HEK293 (cell line): ENCODE measurements around the gene FRY.
A peak's percentile ranks its signal among the peaks of the same experiment; 100 is the strongest.

ENCODE experiments used
- ATF2 ChIP-seq: fragments of 450-650 bp; formaldehyde crosslinking; IDR thresholded peaks from 2 replicates; pipeline ENCODE4 v1.5.1; 2016; ENCODE audit warnings: missing biosample characterization, missing genetic modification characterization, low read depth
- EGR2 ChIP-seq: fragments of 450-650 bp; formaldehyde crosslinking; IDR thresholded peaks from 2 replicates; pipeline ENCODE4 v1.5.1; 2016; ENCODE audit warnings: low read depth, missing biosample characterization, missing genetic modification characterization
- GLIS1 ChIP-seq: fragments of 450-650 bp; formaldehyde crosslinking; IDR thresholded peaks from 2 replicates; pipeline ENCODE4 v1.5.1; 2016; ENCODE audit warnings: missing biosample characterization, missing genetic modification characterization
- KLF10 ChIP-seq: fragments of 450-650 bp; IDR thresholded peaks from 2 replicates; pipeline ENCODE4 v1.5.1; 2018; ENCODE audit warnings: missing biosample characterization, mild to moderate bottlenecking, missing genetic modification characterization
- KLF8 ChIP-seq: fragments of 450-650 bp; formaldehyde crosslinking; IDR thresholded peaks from 2 replicates; pipeline ENCODE4 v1.5.1; 2016; ENCODE audit warnings: missing biosample characterization, missing genetic modification characterization
- PBX3 ChIP-seq: sonication (generic); formaldehyde crosslinking; IDR thresholded peaks from 2 replicates; pipeline ENCODE4 v1.8.1; 2022; ENCODE audit warnings: mild to moderate bottlenecking, moderate library complexity, missing genetic modification reagents
- PRDM6 ChIP-seq: fragments of 450-650 bp; formaldehyde crosslinking; IDR thresholded peaks from 2 replicates; pipeline ENCODE4 v1.5.1; 2017; ENCODE audit warnings: missing biosample characterization, missing genetic modification characterization
- REPIN1 ChIP-seq: fragments of 450-650 bp; formaldehyde crosslinking; IDR thresholded peaks from 2 replicates; pipeline ENCODE4 v1.5.1; 2017; ENCODE audit warnings: missing biosample characterization, missing genetic modification characterization, low read depth
- WT1 ChIP-seq: fragments of 450-650 bp; formaldehyde crosslinking; IDR thresholded peaks from 2 replicates; pipeline ENCODE4 v1.5.1; 2016; ENCODE audit warnings: missing biosample characterization, missing genetic modification characterization
- ZEB2 ChIP-seq: fragments of 450-650 bp; formaldehyde crosslinking; IDR thresholded peaks from 2 replicates; pipeline ENCODE4 v1.5.1; 2016; ENCODE audit warnings: missing biosample characterization, missing genetic modification characterization
- ZFHX2 ChIP-seq: fragments of 450-650 bp; formaldehyde crosslinking; conservative IDR thresholded peaks from 2 replicates; pipeline ENCODE4 v1.5.1; 2016; ENCODE audit warnings: missing biosample characterization, missing genetic modification characterization
- ZFP41 ChIP-seq: fragments of 450-650 bp; formaldehyde crosslinking; IDR thresholded peaks from 2 replicates; pipeline ENCODE4 v1.5.1; 2016; ENCODE audit warnings: missing biosample characterization, missing genetic modification characterization, borderline replicate concordance
- ZFP69B ChIP-seq: fragments of 450-650 bp; formaldehyde crosslinking; IDR thresholded peaks from 2 replicates; pipeline ENCODE4 v1.5.1; 2016; ENCODE audit warnings: missing biosample characterization, missing genetic modification characterization
- ZNF10 ChIP-seq: fragments of 450-650 bp; formaldehyde crosslinking; IDR thresholded peaks from 2 replicates; pipeline ENCODE4 v1.5.1; 2017; ENCODE audit warnings: missing biosample characterization, missing genetic modification characterization
- ZNF146 ChIP-seq: fragments of 450-650 bp; formaldehyde crosslinking; IDR thresholded peaks from 2 replicates; pipeline ENCODE4 v1.5.1; 2016; ENCODE audit warnings: missing biosample characterization, missing genetic modification characterization
- ZNF2 ChIP-seq: fragments of 450-650 bp; formaldehyde crosslinking; IDR thresholded peaks from 2 replicates; pipeline ENCODE4 v1.5.1; 2016; ENCODE audit warnings: missing biosample characterization, missing genetic modification characterization
- ZNF202 ChIP-seq: fragments of 450-650 bp; formaldehyde crosslinking; IDR thresholded peaks from 2 replicates; pipeline ENCODE4 v1.5.1; 2016; ENCODE audit warnings: missing biosample characterization, missing genetic modification characterization, borderline replicate concordance
- ZNF223 ChIP-seq: fragments of 450-650 bp; formaldehyde crosslinking; IDR thresholded peaks from 2 replicates; pipeline ENCODE4 v1.5.1; 2016; ENCODE audit warnings: missing biosample characterization, missing genetic modification characterization
- ZNF311 ChIP-seq: fragments of 450-650 bp; formaldehyde crosslinking; IDR thresholded peaks from 2 replicates; pipeline ENCODE4 v1.5.1; 2017; ENCODE audit warnings: missing biosample characterization, missing genetic modification characterization, borderline replicate concordance
- ZNF335 ChIP-seq: fragments of 450-650 bp; formaldehyde crosslinking; conservative IDR thresholded peaks from 2 replicates; pipeline ENCODE4 v1.5.1; 2016; ENCODE audit warnings: missing biosample characterization, missing genetic modification characterization
- ZNF398 ChIP-seq: fragments of 450-650 bp; formaldehyde crosslinking; IDR thresholded peaks from 2 replicates; pipeline ENCODE4 v1.5.1; 2017; ENCODE audit warnings: missing biosample characterization, missing genetic modification characterization
- ZNF449 ChIP-seq: fragments of 450-650 bp; formaldehyde crosslinking; IDR thresholded peaks from 2 replicates; pipeline ENCODE4 v1.5.1; 2017; ENCODE audit warnings: missing biosample characterization, mild to moderate bottlenecking, missing genetic modification characterization, moderate library complexity
- ZNF501 ChIP-seq: fragments of 450-650 bp; formaldehyde crosslinking; IDR thresholded peaks from 2 replicates; pipeline ENCODE4 v1.5.1; 2016; ENCODE audit warnings: missing biosample characterization, missing genetic modification characterization
- ZNF624 ChIP-seq: fragments of 450-650 bp; formaldehyde crosslinking; IDR thresholded peaks from 2 replicates; pipeline ENCODE4 v1.5.1; 2017; ENCODE audit warnings: missing biosample characterization, missing genetic modification characterization
- ZNF639 ChIP-seq: fragments of 450-650 bp; formaldehyde crosslinking; IDR thresholded peaks from 2 replicates; pipeline ENCODE4 v1.5.1; 2016; ENCODE audit warnings: missing biosample characterization, missing genetic modification characterization
- ZNF645 ChIP-seq: fragments of 450-650 bp; formaldehyde crosslinking; IDR thresholded peaks from 2 replicates; pipeline ENCODE4; 2016; ENCODE audit warnings: missing biosample characterization, missing genetic modification characterization
- ZNF664 ChIP-seq: fragments of 450-650 bp; formaldehyde crosslinking; IDR thresholded peaks from 2 replicates; pipeline ENCODE4 v1.5.1; 2016; ENCODE audit warnings: missing biosample characterization, missing genetic modification characterization
- ZNF768 ChIP-seq: fragments of 450-650 bp; formaldehyde crosslinking; IDR thresholded peaks from 2 replicates; pipeline ENCODE4 v1.5.1; 2018; ENCODE audit warnings: missing biosample characterization, mild to moderate bottlenecking, missing genetic modification characterization
- ZXDB ChIP-seq: fragments of 450-650 bp; formaldehyde crosslinking; IDR thresholded peaks from 2 replicates; pipeline ENCODE4 v1.5.1; 2016; ENCODE audit warnings: missing biosample characterization, missing genetic modification characterization

The FRY gene

GRCh38 chr13:32315238-32316027 lies 283.9 kb downstream of the FRY start, which contains the start of the genes BRCA2 and ZAR1L (continued):
- TF ChIP-seq ZNF639 (tag by site-specific recombination), result peak; percentile 10; the same call in 1 of the 2 replicates
- no peak for TF ChIP-seq ZFP69B
- TF ChIP-seq ATF2, result peak; percentile 77
- 0 out of 2 replicates have a peak, but pooled peaks have one; percentile 9 for TF ChIP-seq ZNF2 (tag by site-specific recombination)
- TF ChIP-seq REPIN1, result no peak
- TF ChIP-seq PRDM6 (tag by site-specific recombination), result peak; percentile 69
- TF ChIP-seq ZNF664, result no peak
- TF ChIP-seq KLF10 (tag by site-specific recombination), result peak; percentile 67; the same call in 1 of the 2 replicates
- TF ChIP-seq ZXDB (tag by site-specific recombination), result peak; percentile 44
- TF ChIP-seq ZNF335 (tag by site-specific recombination), result peak; percentile 83
- TF ChIP-seq ZFP41 (tag by site-specific recombination), result no peak
- peak; percentile 66; the same call in 1 of the 2 replicates for TF ChIP-seq ZNF501
- peak; percentile 75; the same call in 1 of the 2 replicates for TF ChIP-seq PBX3
- no peak for TF ChIP-seq ZNF645 (tag by site-specific recombination)
- 0 out of 2 replicates have a peak, but pooled peaks have one; percentile 9 for TF ChIP-seq ZNF146 (tag by site-specific recombination)
- peak; percentile 63; the same call in 1 of the 2 replicates for TF ChIP-seq ZEB2 (tag by site-specific recombination)
- TF ChIP-seq ZNF624, result no peak
- TF ChIP-seq ZNF223, result no peak
- TF ChIP-seq GLIS1 (tag by site-specific recombination), result peak; percentile 41; the same call in 1 of the 2 replicates
- TF ChIP-seq EGR2 (tag by site-specific recombination), result no peak
- TF ChIP-seq ZNF311 (tag by site-specific recombination), result no peak
- TF ChIP-seq ZFHX2 (tag by site-specific recombination), result peak; percentile 43; the same call in 1 of the 2 replicates
- TF ChIP-seq KLF8 (tag by site-specific recombination), result peak; percentile 40; the same call in 1 of the 2 replicates
- 0 out of 2 replicates have a peak, but pooled peaks have one; percentile 26 for TF ChIP-seq ZNF10
- TF ChIP-seq ZNF449 (tag by site-specific recombination), result no peak
- no peak for TF ChIP-seq ZNF398 (tag by site-specific recombination)
- no peak for TF ChIP-seq WT1 (tag by site-specific recombination)
- TF ChIP-seq ZNF202 (tag by site-specific recombination), result no peak
- TF ChIP-seq ZNF768 (tag by site-specific recombination), result no peak
